Adipose tissue (tissue), 3 donors: ENCODE results near the gene SLIT1. TPM values are rescaled to one million over a fixed set of nuclear protein-coding genes. Genes with fewer than 3 reads are reported as not detected.

Experiments used
- H3K27ac ChIP-seq: one replicate; pipeline ENCODE4 v1.5.1; 2013; ENCODE audit warnings: low read depth, low read length
- WGBS, 3 donors: extraction: QIAGEN DNeasy Blood & Tissue Kit; methylation state at CpG; one replicate each; pipeline ENCODE4 v1.1.7; 2013; 5-methylcytosine and 5-hydroxymethylcytosine counted together
- polyA plus RNA-seq, 3 donors: library from polyadenylated mRNA; stranded (reverse); fragments of 200-250 nt; gene quantifications; one replicate each; pipeline ENCODE4 v1.2.3, GENCODE V29; 2013
- donor health status: healthy with polysubstance abuse.
- donor health status: Bipolar disorder and iron deficiency.
- donor health status: healthy.

The SLIT1 gene
- polyA plus RNA-seq, 3 donors, result 0.18 to 0.48 (median 0.34) TPM

DNA sequence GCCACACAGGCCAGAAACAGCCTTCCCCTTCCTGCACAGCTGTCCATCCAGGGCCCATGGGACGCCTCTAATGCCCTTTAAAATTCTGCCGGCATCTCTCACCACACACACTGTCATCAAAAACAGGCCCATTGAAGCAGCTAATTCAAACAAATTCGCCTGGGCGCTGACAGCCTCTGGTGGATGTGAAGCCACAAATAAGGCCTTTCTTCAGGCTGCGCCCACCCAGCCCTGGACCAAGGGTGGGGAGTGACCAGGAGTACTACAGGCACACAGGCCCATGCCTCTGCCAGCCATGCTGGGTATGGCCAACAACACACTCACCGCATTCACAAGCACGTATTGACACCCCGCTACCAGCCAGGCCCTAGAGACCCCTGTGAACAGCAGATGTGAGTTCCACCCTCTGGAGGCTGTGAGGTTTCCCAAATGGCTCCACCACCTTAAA, 54.6 kb downstream of the SLIT1 start:
- 80 to 86% (median 82%) methylated on average over 8 of the region's 8 CpGs for WGBS, 3 donors

DNA sequence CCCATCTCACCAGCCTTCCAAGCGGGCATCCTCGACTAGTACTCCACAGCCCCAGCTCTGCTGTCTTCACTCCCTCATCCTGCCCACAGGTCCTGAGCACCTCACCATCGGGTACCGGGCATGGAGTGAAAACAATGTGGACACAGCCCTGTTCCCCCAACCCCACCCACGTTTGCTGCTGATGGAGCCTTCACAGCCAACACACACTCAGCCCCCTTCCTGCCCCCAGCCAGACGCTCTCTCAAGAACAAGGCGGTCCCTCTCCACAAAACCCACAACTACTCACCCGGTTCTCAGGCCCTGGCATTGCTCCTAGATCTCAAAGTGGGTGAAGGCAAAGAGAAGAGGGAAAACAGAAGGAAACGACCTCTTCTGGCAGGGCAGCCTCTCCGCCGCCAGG, 56.1 kb downstream of the SLIT1 start:
- H3K27ac ChIP-seq, result no peak overlapping the region
- WGBS, 3 donors, result 45 to 72% (median 49%) methylated on average over 11 of the region's 11 CpGs

More for the DNA sequence above, 54.6 kb downstream of the SLIT1 start:
- H3K27ac ChIP-seq, result no peak overlapping the region

DNA sequence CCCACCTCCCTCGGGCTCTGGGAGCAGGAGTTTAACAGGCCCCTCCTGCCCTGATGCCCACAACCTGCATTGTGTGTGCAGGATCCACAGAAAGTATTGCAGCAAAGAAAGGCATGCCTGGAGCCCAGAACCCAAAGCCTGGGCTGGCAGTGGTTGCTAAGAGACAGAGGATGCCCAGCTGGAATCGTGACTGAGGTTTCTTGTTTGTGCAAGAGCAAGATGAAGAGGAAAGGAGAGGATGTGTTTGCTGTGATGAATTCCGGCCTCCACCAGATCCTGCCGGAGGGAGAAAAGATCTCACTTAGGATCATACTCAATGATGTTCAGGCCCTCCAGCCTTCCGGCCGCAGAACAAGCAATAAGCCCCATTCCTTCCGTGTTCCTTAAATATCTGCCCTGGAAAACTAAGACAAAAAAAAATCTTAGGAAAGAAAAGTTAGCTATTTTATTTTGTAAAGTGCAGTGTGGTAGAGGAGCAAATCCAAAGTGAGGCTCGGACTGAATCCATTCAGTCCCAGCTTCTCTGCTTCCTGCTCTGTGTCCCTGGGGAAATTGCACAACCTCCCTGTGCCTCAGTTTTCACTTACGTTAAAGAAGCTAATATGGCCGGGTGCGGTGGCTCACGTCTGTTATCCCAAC, 57.1 kb downstream of the SLIT1 start:
- 61 to 68% (median 66%) methylated on average over 12 of the region's 12 CpGs for WGBS, 3 donors
- no peak overlapping the region for H3K27ac ChIP-seq

DNA sequence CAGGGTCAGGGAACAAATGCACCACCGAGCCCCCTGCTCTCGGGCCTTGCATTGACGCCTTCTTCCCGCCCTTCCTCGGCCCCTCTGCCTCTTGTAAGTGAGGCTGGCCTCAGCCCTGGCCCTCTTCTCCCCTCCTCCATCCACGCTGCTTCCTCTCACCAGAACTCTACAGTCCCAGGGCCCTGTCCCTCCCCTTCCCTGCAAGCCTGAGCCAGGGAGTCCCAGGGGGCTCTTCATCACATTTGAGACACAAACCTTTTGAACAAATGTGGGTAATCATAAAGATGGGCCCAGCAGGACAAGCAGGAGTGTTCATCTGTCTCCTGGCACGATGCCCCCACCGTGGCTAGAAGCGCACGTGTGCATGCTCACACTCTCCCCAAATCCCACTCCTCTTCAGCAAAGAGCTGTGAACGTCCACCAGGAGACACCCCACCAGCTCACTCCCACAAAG, 57.7 kb downstream of the SLIT1 start:
- 62 to 69% (median 67%) methylated on average over 11 of the region's 11 CpGs for WGBS, 3 donors
- no peak overlapping the region for H3K27ac ChIP-seq

DNA sequence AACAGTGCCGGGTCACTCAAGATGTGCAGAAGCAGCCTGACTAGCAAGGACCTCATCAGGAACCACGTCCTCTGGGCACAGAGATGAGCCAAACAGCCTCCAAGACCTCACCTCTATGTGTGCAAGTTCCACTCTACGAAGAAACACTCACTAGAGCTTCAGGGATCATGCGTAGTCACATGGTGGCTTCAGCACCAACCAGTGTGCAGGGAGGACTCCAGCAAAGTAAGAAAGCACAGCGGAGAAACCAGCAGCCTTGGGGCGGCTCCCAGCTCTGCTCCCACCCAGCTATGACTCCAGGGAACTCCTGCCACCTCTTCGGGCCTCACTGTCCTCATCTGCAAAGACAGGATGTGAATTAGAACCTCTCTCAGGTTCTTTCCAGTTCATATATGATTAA, 58.2 kb downstream of the SLIT1 start:
- 64 to 78% (median 67%) methylated on average over 7 of the region's 7 CpGs for WGBS, 3 donors

DNA sequence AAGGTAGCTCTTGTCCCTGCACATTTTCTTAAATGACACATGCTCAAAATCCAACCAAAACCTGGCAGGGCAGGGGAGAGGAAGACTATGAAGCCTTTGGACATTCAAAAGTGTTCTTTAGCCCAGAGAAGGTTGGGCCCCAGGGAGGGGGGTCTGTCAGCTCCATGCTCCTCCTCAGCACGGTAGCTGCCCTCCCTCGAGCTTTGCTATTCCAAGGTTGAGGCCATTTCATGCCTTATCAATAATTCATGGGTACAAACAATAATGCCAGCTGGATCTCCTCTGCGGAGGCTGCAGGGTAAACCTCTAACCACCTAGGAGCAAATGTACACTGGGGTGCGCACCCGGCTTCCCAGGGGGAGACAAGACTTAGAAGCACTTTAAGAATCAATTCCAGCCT, 61.5 kb downstream of the SLIT1 start:
- H3K27ac ChIP-seq, result no peak overlapping the region
- WGBS, 3 donors, result 47 to 71% (median 70%) methylated on average over 5 of the region's 5 CpGs

More for the DNA sequence above, 58.2 kb downstream of the SLIT1 start:
- no peak overlapping the region for H3K27ac ChIP-seq

DNA sequence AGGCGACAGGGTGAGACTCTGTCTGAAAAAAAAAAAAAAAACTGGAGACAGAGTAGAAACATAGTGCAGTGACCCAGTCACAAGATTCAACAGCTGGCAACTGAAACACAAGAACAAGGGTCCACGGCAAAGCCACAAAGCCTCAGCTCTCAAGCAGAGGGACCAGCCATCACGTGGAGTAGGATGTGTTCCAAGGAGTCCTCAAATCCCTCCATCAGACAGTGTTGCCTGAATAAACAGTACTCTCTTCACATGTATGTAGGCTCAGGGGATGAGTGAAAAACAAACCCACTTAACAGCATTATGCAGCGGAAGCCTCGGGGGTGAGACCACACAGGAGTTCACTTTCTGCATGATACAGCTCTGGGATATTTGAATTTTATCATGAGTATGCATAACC, 62.0 kb downstream of the SLIT1 start:
- WGBS, 3 donors, result 62 to 74% (median 71%) methylated on average over 5 of the region's 5 CpGs
- no peak overlapping the region for H3K27ac ChIP-seq

DNA sequence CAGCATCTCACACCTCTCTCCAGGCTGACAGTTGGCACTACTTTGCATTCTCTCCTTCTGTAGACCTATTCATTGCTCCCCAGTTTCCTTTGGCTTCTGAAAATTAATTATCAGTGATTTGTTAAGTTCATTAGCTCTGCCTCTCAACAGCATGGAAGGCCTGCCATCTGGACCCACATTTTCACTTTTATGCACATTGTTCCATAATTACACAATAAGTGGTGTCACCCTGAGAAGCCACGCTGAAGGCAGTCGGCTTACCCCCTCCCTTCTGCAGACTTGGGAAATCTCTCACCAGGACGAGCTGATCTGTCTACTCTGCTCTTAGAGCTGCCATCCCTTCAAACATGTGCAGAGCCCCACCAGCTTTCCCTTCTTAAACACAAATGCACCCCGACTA, 64.7 kb downstream of the SLIT1 start:
- H3K27ac ChIP-seq, result no peak overlapping the region
- 47 to 58% (median 56%) methylated on average over 4 of the region's 4 CpGs for WGBS, 3 donors

DNA sequence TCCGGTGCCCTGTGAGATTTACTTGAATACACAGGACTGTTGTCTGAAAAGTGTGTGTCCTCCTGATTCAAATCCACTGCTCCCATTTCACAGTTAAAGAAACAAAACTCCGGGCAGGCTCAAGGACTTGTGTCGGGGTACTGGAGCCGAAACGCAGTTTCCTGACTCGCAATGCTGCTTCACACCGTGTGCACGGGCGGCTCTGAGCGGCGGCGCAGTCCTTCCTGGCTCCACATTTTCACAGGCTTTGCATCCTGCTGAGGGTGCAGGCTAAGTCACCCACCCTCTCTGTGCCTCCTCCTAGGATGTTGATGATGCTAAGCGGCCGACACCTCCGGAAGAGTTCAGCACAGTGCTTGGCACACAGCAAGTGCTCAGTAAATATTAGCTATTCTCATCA, 65.4 kb downstream of the SLIT1 start:
- H3K27ac ChIP-seq, result no peak overlapping the region
- 71 to 83% (median 82%) methylated on average over 15 of the region's 15 CpGs for WGBS, 3 donors

DNA sequence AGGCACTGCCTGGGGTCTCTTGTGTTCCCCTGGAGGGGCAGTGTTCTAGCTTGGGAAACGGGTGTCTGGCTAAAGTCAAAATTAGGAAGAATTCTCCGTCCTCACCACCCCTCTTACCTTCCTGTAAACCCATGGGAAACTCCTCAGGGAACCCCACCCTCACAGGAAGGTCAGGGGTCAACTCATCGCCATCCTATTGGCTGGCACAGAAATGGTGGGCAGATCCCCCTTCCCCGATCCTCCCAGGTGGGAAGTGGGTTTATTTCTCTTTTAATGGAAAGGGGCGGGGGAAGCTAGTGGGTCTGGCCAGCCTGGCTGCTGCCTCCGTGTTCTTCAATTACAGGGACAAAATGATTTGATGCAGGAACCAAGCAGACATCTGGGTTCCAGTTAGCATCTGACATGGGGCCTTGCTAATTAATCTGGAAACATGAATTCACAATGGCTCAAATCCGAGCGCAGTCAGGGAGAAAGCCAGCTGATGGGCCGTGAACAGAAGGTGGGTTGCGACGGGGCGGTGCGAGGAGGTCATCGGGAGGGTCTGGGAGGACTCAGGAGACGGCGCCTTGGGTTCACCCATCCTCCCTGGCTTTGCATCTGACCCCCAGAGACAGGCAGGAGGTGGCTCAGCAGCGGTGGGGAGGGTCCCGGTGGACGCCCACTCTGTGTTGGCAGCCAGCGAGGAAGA, 66.6 kb downstream of the SLIT1 start:
- WGBS, 3 donors, result 65 to 71% (median 67%) methylated on average over 20 of the region's 20 CpGs
- H3K27ac ChIP-seq, result no peak overlapping the region

DNA sequence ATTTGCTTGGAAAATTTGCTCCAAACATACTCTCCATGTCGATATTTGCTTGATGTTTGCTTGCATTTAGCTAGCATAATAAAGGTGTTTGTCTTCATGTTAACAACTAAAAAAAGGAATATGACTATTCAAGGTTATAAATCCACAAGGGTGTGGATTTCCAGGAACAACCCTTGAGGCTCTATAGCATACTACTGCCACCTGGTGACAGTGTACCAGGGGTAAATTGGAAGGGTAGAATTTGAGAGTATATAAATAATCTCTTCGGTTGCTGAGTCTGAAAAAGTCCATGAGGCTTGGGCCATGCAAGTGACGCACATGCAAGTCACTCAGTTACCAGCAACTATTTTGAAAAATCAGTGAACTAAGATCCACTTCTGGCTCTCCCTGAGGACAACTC, 68.4 kb downstream of the SLIT1 start:
- H3K27ac ChIP-seq, result no peak overlapping the region
- 44 to 51% (median 48%) methylated on average over 3 of the region's 3 CpGs for WGBS, 3 donors

DNA sequence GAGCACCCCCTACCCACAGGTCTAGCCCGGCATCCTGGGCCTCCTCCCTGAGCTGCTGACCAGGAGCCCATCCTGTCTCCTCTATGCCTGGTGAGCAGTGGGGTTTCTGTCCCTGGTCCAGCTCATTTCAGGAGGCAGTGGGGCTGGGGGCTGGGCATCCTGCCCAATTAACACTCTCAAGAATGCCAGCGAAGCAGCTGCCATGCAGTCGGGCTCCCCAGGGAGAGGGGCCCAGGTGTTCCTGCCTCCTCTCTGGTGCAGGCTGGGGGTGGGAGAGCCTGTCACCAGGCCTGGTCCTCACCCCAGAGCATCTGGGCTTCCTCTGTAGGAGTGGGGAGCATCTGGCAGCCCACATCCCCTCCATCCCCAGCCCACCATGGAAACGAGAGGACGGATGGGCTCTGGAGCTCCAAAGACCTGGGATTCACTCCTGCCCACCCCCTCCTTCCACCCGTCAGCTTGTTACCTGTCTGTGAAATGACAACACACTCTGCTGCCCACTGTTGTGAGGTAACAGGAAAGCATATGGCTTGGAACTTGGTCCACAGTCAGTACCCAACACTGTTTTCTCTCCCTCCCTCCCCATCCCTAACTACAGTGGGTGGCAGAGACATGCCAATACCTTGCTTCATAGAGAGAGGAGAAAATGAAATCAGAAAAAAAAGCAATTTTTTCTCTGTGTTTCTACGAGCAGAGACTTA, 69.1 kb downstream of the SLIT1 start:
- 63 to 75% (median 67%) methylated on average over 7 of the region's 7 CpGs for WGBS, 3 donors
- H3K27ac ChIP-seq, result no peak overlapping the region

DNA sequence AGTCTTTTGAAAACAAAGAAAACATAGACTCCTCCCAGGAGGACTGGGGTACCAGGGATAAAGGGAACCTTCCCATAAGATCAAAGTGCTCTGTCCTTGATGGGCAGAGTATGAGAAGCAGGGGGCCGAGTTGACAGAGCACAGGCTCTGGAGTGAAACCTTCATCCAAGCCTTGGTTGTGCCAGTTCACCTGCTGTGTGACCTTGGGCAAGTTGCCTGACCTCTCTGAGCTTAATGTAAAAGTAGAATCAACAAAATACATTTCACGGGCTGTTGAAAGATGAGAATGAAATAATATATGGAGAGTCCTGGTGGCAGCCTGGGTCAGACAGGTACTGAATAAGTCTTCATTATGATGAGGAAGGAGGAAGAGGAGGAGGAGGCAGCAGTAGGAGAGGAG, 69.9 kb downstream of the SLIT1 start:
- WGBS, 3 donors, result 22 to 81% (median 79%) methylated on average over 2 of the region's 2 CpGs
- no peak overlapping the region for H3K27ac ChIP-seq

DNA sequence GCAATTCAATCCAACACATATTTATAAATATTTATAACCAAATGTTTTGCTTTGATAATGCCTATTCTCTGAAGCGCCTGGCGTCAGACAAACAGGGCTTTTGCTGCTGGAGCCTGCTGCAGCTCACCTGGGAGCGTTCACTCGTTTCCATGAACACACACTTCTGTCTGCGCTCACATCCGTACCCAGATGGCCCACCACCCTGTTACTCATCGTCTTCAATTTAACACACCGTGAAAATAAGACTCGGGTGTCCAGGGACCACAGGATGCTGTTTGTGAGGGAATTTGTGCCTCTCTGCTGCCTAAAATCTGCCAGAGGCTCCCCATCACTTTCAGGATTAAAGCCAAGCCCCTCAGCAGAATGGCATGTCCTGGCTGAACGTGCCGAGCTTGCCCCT, 74.1 kb downstream of the SLIT1 start:
- H3K27ac ChIP-seq, result no peak overlapping the region
- 64 to 72% (median 68%) methylated on average over 11 of the region's 11 CpGs for WGBS, 3 donors

DNA sequence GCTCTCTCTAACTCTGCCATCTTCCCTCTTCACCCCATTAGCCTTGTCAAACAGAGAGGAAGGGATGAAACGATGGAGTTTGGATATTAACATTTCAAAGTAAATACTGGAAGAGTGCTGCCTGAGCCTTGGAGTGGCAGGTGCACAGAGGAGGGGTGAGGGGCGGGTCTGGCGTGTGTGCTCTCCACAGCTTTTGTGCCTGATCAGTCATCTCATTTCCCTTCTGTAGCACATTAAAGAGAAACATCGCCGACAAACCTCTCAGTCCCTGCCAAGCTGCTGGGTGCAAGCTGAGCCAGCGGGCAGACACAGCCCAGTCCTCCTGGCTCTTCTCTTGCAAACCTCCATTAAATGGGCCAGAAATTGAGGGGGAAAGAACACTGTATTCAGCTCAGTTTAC, 76.2 kb downstream of the SLIT1 start:
- H3K27ac ChIP-seq, result no peak overlapping the region
- 25 to 46% (median 44%) methylated on average over 6 of the region's 6 CpGs for WGBS, 3 donors

DNA sequence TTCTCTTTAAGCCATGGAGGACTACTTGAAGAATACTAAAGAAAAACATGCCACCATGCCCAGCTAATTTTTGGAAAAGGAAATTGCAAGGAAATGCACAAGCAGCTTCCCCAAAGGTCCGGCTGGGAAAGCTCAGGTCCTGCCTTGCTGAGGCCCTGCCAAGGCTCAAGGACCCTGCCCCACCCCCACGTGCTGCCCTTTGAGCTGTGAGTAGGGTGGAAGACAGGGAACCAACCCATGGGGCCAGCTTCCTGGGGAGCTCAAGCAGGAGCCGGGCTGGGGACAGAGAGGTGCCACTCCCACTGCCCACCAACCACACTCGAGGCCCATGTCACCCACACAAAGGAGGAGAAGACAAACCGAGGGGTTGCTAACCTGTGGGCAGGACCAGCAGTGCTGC, 78.2 kb downstream of the SLIT1 start:
- 55 to 63% (median 60%) methylated on average over 5 of the region's 5 CpGs for WGBS, 3 donors
- H3K27ac ChIP-seq, result no peak overlapping the region

DNA sequence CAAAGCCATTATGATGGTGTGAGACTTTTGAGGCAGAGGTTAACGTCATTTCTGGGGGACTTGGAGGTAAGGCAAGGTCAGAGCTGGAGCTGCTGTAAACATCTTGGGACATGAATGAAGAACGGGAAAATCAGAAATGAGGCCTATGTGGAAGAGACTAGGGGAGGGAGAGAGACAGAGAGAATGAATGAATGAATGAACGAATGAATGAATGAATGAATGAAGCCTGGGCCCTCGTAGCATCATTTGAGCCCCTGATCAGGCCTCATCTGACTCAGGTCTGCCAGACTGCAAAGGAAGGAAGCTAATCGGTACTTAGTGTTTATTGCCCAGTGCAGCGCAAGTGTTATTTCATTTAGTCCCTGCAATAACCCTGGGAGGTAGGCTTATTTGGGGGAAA, 79.6 kb downstream of the SLIT1 start:
- no peak overlapping the region for H3K27ac ChIP-seq
- WGBS, 3 donors, result 68 to 76% (median 69%) methylated on average over 6 of the region's 6 CpGs

DNA sequence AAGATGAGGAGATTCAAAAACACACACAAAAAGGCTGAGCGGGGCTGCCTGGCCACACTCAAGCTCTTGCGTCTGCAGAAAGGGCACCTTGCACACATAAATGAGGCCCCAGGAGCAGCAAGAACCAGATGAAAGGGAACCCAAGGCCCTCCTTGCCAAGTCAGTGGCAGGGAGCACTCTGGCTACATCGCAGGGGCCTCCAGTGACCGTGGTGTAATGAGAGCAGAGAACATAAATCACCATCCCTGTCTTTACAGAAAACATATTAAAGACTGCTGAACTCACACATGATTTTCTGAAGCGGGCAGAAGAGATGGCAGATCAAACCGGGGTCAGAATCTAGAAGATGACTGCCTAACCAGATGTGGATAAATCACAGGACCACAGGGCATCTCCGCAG, 80.5 kb downstream of the SLIT1 start:
- H3K27ac ChIP-seq, result no peak overlapping the region
- 66 to 81% (median 79%) methylated on average over 7 of the region's 7 CpGs for WGBS, 3 donors

DNA sequence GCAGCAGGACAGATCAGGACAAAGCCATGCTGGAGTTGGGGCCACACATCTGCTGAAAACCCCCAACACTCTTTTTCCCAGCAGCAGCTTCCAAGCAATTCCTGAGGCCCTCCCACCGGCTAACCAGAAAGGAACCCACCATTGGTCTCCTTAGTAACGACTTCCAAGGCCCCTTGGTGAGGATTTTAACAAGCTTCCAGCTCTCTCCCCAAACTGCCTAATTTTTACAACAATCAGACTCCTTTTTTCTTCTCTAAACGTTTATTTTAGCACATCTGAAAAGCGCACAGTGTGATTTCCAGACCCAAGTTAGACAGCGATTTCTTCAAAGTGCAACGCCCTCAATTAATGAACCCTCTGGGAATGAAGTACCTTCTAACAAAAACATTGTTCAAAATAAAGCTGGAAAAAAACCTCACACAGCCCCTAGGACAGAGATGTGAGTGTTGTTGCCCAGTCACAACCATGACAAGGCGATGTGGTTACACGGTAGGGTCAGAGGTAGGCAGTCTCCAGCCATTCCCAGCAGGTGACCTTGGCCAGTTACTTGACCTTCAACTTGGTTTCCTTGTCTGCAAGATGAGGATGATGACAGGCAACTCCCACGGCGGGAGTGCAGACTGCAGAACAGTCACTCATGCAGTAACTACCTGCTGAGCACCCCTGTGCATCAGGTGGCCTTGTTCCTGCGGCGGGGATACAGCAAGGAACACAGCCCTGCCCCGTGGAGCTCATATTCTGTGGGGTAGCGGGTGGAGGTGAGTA, 82.3 kb downstream of the SLIT1 start:
- 62 to 76% (median 74%) methylated on average over 14 of the region's 14 CpGs for WGBS, 3 donors
- H3K27ac ChIP-seq, result no peak overlapping the region
